GM12878 (cell line): Measurements from ENCODE around the gene BMF. TPM values are rescaled to one million over a fixed set of nuclear protein-coding genes. Genes with fewer than 3 reads are reported as not detected.
A peak's percentile ranks its signal among the peaks of the same experiment; 100 is the strongest.

ENCODE experiments used
- BCL11A ChIP-seq: IDR thresholded peaks from 2 replicates; pipeline ENCODE4 v1.6.1; 2011; ENCODE audit warnings: low read depth, low read length
- CREB1 ChIP-seq: IDR thresholded peaks from 2 replicates; pipeline ENCODE4 v1.6.1; 2012; ENCODE audit warnings: low read depth, mild to moderate bottlenecking, inconsistent platforms
- EED ChIP-seq: sonication (generic); IDR thresholded peaks from 2 replicates; pipeline ENCODE4 v1.6.1; 2016; ENCODE audit warnings: antibody characterized with exemption, low read depth
- GABPA ChIP-seq: IDR thresholded peaks from 2 replicates; pipeline ENCODE4 v1.6.1; 2014; ENCODE audit warnings: antibody characterized with exemption, low read depth, mild to moderate bottlenecking, inconsistent platforms
- MEF2B ChIP-seq: fragments of 450-650 bp; IDR thresholded peaks from 2 replicates; pipeline ENCODE4 v1.6.1; 2018; ENCODE audit warnings: mild to moderate bottlenecking, moderate library complexity; ENCODE audit not compliant: partially characterized antibody, poor library complexity, severe bottlenecking
- PAX5 ChIP-seq: IDR thresholded peaks from 2 replicates; pipeline ENCODE4 v1.6.1; 2011; ENCODE audit warnings: low read depth, low read length, borderline replicate concordance
- RB1 ChIP-seq: fragments of 450-650 bp; formaldehyde crosslinking; IDR thresholded peaks from 2 replicates; pipeline ENCODE4 v1.6.1; 2017; ENCODE audit warnings: mild to moderate bottlenecking, borderline replicate concordance
- RUNX3 ChIP-seq: IDR thresholded peaks from 2 replicates; pipeline ENCODE4 v1.6.1; 2012; ENCODE audit warnings: low read length, inconsistent platforms
- polyA plus RNA-seq, 11 experiments: library from polyadenylated mRNA; depleted of rRNA in 4 of 11; unstranded in 6 of 11; stranded (reverse) in 5 of 11; fragments of >200 nt; fragmentation: Nextera tagmentation in 4 of 11; fragmentation: Illumina TruSeq in 1 of 11; extraction: Ambion mirVana in 4 of 11; extraction: Trizol in 1 of 11; gene quantifications; 1 replicate in 1 of 11; 2 replicates in 10 of 11; pipeline versions ENCODE4 v1.2.1 to v1.2.3, GENCODE V29; 2011 to 2016; ENCODE audit warnings: inconsistent platforms in 2 of 11, missing spikeins in 2 of 11, low read depth in 1 of 11
- total RNA-seq, 4 experiments: library from RNA; depleted of rRNA in 3 of 4; stranded (reverse); fragments of >200 nt in 3 of 4; fragmentation: Illumina TruSeq in 1 of 4; extraction: Trizol in 1 of 4; gene quantifications; 2 replicates each; pipeline versions ENCODE4 v1.2.1 to v1.2.3, GENCODE V29; 2013 to 2021
- TF ChIP-seq, protein P1 (sequence below): IDR thresholded peaks from 2 replicates; pipeline ENCODE4 v1.6.1; 2011; ENCODE audit warnings: low read depth, low read length, improper control_type of control experiment, borderline replicate concordance
- TF ChIP-seq, protein P2 (sequence below): fragments of 450-650 bp; IDR thresholded peaks from 2 replicates; pipeline ENCODE4 v1.6.1; 2017; ENCODE audit warnings: mild to moderate bottlenecking, moderate library complexity
- TF ChIP-seq, protein P3 (sequence below), 3 experiments: IDR thresholded peaks in 2 of 3; conservative IDR thresholded peaks in 1 of 3; 2 replicates each; pipeline ENCODE4 v1.5.1; 2011; ENCODE audit warnings: low read depth in 3 of 3, low read length in 3 of 3, mild to moderate bottlenecking in 3 of 3, control low read depth in 2 of 3, moderate library complexity in 2 of 3, inconsistent platforms in 1 of 3, mixed read lengths in 1 of 3; ENCODE audit not compliant: control insufficient read depth in 2 of 3, insufficient read depth in 1 of 3; ENCODE audit errors: extremely low read depth in 1 of 3
- TF ChIP-seq, protein P4 (sequence below): IDR thresholded peaks from 2 replicates; pipeline ENCODE4 v1.6.1; 2012; ENCODE audit warnings: low read depth, low read length, improper control_type of control experiment
- TF ChIP-seq, protein P5 (sequence below): fragments of 450-650 bp; IDR thresholded peaks from 2 replicates; pipeline ENCODE4 v1.6.1; 2017; ENCODE audit warnings: mild to moderate bottlenecking, low read depth, inconsistent platforms; ENCODE audit not compliant: poor library complexity, severe bottlenecking
- TF ChIP-seq, protein P6 (sequence below): IDR thresholded peaks from 2 replicates; pipeline ENCODE4 v1.6.1; 2011; ENCODE audit warnings: mild to moderate bottlenecking, low read depth, low read length, moderate library complexity; ENCODE audit not compliant: insufficient replicate concordance

Gene BMF
- total and polyA plus RNA-seq, 10 of the 15 experiments (the other 5 are each of a cell fraction or from before 2014, with no cell fraction given) = 0.82 to 34.9 (median 16.9) TPM

DNA sequence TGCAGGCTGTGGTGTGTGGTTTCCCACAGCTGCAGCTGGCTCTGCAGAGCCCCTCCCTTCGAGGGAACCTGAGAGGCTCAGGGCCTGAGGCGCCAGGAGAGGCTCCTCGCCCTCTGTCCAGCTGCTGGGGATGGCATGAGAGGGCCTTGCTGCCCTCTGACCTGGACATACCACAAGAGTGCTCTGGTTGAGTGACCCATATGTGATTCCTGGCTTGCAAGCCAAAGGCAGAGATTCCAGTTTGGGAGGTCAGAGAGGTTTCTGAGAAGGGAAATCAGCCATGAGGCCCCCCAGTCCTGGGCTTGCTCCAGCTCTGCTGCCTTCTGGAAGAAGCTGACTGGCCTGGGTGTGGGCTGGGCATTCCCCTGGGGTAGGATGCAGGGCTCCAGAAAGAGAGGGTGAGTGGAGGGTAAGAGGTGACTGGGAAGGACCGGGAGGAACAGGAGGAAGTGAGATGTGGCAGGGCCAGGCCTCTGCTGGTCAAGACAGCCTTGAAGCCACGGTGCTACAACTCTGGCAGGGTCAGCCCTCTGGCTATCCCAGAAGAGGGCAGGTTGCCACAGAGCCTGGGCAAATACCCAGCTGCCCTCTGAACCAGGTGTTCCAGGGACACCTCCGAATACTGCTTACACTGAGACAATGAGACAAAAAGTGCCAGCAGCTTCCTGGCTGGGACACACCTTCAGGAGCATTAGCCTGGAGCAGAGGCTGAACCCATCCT is 53.7 kb downstream of the BMF start (continued):
- TF ChIP-seq BCL11A (peak; percentile 79), MEF2B (peak; percentile 49), RUNX3 (no peak), EED (peak; percentile 97), GABPA (no peak), RB1 (no peak), PAX5 (no peak), CREB1 (no peak)
- TF ChIP-seq, protein P1, sequence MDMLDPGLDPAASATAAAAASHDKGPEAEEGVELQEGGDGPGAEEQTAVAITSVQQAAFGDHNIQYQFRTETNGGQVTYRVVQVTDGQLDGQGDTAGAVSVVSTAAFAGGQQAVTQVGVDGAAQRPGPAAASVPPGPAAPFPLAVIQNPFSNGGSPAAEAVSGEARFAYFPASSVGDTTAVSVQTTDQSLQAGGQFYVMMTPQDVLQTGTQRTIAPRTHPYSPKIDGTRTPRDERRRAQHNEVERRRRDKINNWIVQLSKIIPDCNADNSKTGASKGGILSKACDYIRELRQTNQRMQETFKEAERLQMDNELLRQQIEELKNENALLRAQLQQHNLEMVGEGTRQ = no peak
- TF ChIP-seq, protein P2, sequence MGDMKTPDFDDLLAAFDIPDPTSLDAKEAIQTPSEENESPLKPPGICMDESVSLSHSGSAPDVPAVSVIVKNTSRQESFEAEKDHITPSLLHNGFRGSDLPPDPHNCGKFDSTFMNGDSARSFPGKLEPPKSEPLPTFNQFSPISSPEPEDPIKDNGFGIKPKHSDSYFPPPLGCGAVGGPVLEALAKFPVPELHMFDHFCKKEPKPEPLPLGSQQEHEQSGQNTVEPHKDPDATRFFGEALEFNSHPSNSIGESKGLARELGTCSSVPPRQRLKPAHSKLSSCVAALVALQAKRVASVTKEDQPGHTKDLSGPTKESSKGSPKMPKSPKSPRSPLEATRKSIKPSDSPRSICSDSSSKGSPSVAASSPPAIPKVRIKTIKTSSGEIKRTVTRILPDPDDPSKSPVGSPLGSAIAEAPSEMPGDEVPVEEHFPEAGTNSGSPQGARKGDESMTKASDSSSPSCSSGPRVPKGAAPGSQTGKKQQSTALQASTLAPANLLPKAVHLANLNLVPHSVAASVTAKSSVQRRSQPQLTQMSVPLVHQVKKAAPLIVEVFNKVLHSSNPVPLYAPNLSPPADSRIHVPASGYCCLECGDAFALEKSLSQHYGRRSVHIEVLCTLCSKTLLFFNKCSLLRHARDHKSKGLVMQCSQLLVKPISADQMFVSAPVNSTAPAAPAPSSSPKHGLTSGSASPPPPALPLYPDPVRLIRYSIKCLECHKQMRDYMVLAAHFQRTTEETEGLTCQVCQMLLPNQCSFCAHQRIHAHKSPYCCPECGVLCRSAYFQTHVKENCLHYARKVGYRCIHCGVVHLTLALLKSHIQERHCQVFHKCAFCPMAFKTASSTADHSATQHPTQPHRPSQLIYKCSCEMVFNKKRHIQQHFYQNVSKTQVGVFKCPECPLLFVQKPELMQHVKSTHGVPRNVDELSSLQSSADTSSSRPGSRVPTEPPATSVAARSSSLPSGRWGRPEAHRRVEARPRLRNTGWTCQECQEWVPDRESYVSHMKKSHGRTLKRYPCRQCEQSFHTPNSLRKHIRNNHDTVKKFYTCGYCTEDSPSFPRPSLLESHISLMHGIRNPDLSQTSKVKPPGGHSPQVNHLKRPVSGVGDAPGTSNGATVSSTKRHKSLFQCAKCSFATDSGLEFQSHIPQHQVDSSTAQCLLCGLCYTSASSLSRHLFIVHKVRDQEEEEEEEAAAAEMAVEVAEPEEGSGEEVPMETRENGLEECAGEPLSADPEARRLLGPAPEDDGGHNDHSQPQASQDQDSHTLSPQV = 0 out of 2 replicates have a peak, but pooled peaks have one; percentile 19
- TF ChIP-seq, protein P3, sequence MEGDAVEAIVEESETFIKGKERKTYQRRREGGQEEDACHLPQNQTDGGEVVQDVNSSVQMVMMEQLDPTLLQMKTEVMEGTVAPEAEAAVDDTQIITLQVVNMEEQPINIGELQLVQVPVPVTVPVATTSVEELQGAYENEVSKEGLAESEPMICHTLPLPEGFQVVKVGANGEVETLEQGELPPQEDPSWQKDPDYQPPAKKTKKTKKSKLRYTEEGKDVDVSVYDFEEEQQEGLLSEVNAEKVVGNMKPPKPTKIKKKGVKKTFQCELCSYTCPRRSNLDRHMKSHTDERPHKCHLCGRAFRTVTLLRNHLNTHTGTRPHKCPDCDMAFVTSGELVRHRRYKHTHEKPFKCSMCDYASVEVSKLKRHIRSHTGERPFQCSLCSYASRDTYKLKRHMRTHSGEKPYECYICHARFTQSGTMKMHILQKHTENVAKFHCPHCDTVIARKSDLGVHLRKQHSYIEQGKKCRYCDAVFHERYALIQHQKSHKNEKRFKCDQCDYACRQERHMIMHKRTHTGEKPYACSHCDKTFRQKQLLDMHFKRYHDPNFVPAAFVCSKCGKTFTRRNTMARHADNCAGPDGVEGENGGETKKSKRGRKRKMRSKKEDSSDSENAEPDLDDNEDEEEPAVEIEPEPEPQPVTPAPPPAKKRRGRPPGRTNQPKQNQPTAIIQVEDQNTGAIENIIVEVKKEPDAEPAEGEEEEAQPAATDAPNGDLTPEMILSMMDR (IDR thresholded peaks at IDR 0.05 in 2 of 3, conservative IDR thresholded peaks at IDR 0.05 in 1 of 3; ENCODE audit: control insufficient read depth in 2 of 3, extremely low read depth in 1 of 3, insufficient read depth in 1 of 3, low read depth in 3 of 3, low read length in 3 of 3) = no peak
- TF ChIP-seq, protein P4, sequence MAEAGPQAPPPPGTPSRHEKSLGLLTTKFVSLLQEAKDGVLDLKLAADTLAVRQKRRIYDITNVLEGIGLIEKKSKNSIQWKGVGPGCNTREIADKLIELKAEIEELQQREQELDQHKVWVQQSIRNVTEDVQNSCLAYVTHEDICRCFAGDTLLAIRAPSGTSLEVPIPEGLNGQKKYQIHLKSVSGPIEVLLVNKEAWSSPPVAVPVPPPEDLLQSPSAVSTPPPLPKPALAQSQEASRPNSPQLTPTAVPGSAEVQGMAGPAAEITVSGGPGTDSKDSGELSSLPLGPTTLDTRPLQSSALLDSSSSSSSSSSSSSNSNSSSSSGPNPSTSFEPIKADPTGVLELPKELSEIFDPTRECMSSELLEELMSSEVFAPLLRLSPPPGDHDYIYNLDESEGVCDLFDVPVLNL = no peak
- TF ChIP-seq, protein P5, sequence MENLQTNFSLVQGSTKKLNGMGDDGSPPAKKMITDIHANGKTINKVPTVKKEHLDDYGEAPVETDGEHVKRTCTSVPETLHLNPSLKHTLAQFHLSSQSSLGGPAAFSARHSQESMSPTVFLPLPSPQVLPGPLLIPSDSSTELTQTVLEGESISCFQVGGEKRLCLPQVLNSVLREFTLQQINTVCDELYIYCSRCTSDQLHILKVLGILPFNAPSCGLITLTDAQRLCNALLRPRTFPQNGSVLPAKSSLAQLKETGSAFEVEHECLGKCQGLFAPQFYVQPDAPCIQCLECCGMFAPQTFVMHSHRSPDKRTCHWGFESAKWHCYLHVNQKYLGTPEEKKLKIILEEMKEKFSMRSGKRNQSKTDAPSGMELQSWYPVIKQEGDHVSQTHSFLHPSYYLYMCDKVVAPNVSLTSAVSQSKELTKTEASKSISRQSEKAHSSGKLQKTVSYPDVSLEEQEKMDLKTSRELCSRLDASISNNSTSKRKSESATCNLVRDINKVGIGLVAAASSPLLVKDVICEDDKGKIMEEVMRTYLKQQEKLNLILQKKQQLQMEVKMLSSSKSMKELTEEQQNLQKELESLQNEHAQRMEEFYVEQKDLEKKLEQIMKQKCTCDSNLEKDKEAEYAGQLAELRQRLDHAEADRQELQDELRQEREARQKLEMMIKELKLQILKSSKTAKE = no peak
- TF ChIP-seq, protein P6, sequence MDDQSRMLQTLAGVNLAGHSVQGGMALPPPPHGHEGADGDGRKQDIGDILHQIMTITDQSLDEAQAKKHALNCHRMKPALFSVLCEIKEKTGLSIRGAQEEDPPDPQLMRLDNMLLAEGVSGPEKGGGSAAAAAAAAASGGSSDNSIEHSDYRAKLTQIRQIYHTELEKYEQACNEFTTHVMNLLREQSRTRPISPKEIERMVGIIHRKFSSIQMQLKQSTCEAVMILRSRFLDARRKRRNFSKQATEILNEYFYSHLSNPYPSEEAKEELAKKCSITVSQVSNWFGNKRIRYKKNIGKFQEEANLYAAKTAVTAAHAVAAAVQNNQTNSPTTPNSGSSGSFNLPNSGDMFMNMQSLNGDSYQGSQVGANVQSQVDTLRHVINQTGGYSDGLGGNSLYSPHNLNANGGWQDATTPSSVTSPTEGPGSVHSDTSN = peak; percentile 51
